ENCODE measurements around the gene TH. TPM values are rescaled to one million over a fixed set of nuclear protein-coding genes. Genes with fewer than 3 reads are reported as not detected.
A peak's percentile ranks its signal among the peaks of the same experiment; 100 is the strongest.

TH gene
- total RNA-seq, 1 experiment from 2014 or later = not detected

DNA sequence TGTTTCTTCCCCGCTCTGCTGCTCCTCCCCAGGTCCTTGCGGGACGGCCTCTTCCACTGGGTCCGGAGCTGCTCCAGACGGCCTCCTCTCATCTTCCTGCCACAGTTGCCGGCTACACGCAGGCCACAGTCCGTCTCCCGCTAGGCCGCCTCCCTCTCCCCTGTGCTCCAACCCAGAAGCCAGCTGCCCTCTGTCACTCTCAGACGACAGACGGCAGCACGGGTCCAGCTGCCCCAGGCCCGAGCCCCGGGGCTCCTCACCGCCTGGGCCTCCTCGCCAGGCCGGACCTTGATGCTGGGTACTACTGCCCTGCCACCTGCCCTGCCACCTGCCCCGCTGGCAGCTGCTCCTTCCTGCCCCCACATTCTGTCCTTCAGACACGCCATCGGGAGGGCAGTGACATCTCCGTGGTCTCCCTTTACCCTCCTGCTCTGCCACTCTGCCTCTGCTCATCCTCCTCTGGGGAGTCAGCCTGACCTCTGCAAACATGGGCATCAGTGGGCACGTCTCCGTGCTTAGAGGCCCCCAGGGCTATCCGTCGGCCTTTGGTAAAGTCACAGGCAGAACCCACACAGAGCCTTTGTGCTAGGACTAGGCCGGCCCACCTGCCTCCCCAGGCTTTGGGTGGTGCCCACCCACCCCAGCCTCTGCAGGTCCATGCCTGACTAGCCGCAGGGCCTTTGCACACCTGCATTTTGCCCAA is 43.1 kb upstream of the TH start:
- ChIA-PET POLR2A (interaction anchor here (2.9 kb wide), 1 partner anchor 11 kb away, joined by 25 read pairs; no protein-coding TSS in a partner anchor), CTCF (interaction anchor here (0.6 to 3.7 kb wide), 7 partner anchors 11 to 84 kb away, joined by 3 to 32 read pairs (median 10); no protein-coding TSS in a partner anchor)
- Histone ChIP-seq H3K36me3 (ENCODE audit: control insufficient read depth, insufficient read depth, low read length) (no peaks in the 10 kb centered on the region), H3K4me3 (ENCODE audit: low read depth, low read length) (no peak overlapping the region), H3K27me3 (replicated peaks; ENCODE audit: control insufficient read depth, insufficient read depth, low read length) (no peaks in the 10 kb centered on the region), H3K4me1 (peaks cover 86% of the 10 kb centered on the region), H3K9me3 (no peaks in the 10 kb centered on the region)
- DNase-seq = peak in 1 of 2 experiments; percentile 73
- intact Hi-C loops (cut with micrococcal nuclease; ENCODE audit: unreplicated experiment) = loop anchor here (1.0 to 5.0 kb wide), 3 partner anchors 10 to 83 kb away; no protein-coding TSS in a partner anchor
- no peaks in the 10 kb centered on the region for H3K27me3 Mint-ChIP-seq (ENCODE audit: insufficient read depth, unreplicated experiment)
- TF ChIP-seq, protein P1, sequence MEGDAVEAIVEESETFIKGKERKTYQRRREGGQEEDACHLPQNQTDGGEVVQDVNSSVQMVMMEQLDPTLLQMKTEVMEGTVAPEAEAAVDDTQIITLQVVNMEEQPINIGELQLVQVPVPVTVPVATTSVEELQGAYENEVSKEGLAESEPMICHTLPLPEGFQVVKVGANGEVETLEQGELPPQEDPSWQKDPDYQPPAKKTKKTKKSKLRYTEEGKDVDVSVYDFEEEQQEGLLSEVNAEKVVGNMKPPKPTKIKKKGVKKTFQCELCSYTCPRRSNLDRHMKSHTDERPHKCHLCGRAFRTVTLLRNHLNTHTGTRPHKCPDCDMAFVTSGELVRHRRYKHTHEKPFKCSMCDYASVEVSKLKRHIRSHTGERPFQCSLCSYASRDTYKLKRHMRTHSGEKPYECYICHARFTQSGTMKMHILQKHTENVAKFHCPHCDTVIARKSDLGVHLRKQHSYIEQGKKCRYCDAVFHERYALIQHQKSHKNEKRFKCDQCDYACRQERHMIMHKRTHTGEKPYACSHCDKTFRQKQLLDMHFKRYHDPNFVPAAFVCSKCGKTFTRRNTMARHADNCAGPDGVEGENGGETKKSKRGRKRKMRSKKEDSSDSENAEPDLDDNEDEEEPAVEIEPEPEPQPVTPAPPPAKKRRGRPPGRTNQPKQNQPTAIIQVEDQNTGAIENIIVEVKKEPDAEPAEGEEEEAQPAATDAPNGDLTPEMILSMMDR (IDR thresholded peaks at IDR 0.05; ENCODE audit: insufficient read depth in 1 of 2, low read depth in 1 of 2, low read length in 1 of 2, severe bottlenecking in 1 of 2, unreplicated experiment in 1 of 2) = no peak
- peaks cover 39% of the 10 kb centered on the region for H3K4me1 Mint-ChIP-seq (ENCODE audit: low read depth, unreplicated experiment)
- peak overlapping the region; percentile 75 for H3K27ac Mint-ChIP-seq (ENCODE audit: unreplicated experiment)
- H3K4me3 Mint-ChIP-seq (ENCODE audit: unreplicated experiment) = no peak overlapping the region
- BruUV-seq (replicated peaks) = no TSS peak
- peaks cover 17% of the 10 kb centered on the region for H3K36me3 Mint-ChIP-seq (ENCODE audit: insufficient read depth, unreplicated experiment)
- H3K9me3 Mint-ChIP-seq (ENCODE audit: unreplicated experiment) = no peaks in the 10 kb centered on the region

DNA sequence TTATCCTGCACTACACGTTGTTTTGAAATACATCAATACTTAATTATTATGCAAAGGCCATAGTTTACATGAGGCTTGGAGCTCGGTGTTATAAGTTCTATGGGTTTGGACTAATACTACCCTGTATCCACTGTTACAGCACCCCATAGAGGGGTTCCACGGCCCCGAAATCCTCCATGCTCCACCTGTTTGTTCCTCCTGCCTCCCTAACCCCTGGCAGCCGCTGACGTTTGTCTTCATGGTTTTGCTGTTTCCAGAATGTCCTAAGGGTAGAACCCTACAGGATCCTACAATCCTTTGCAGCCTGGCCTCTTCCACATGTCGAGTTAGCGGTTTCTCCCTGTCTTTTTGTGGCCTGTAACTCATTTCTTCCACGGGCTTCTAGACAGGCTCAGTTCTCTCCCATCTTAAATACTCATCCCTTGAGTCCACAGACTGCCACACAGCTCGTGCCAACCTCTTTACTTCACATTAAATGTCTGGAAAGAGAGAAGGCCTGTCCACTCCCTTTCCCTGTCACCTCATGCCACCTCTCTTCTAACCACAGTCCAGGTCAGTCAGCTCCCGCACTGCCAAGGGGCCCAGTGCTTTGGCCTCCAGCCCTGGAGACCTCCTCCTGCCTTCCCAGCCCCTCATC is 42.4 kb upstream of the TH start:
- no peak overlapping the region for H3K4me3 Mint-ChIP-seq (ENCODE audit: unreplicated experiment)
- H3K36me3 ChIP-seq (ENCODE audit: control insufficient read depth, insufficient read depth, low read length) = no peaks in the 10 kb centered on the region
- no peaks in the 10 kb centered on the region for H3K9me3 Mint-ChIP-seq (ENCODE audit: unreplicated experiment)
- peaks cover 40% of the 10 kb centered on the region for H3K4me1 Mint-ChIP-seq (ENCODE audit: low read depth, unreplicated experiment)
- DNase-seq = no peak
- peaks cover 86% of the 10 kb centered on the region for H3K4me1 ChIP-seq
- H3K27ac Mint-ChIP-seq (ENCODE audit: unreplicated experiment) = peak overlapping the region; percentile 75
- H3K27me3 ChIP-seq (replicated peaks; ENCODE audit: control insufficient read depth, insufficient read depth, low read length) = no peaks in the 10 kb centered on the region
- H3K4me3 ChIP-seq (ENCODE audit: low read depth, low read length) = no peak overlapping the region
- TF ChIP-seq, protein P1 (IDR thresholded peaks at IDR 0.05; ENCODE audit: insufficient read depth in 1 of 2, low read depth in 1 of 2, low read length in 1 of 2, severe bottlenecking in 1 of 2, unreplicated experiment in 1 of 2) = no peak
- POLR2A ChIA-PET = interaction anchor here (0.5 to 2.9 kb wide), 2 partner anchors 11 to 186 kb away, joined by 5 to 25 read pairs; partner anchors contain the start of gene TSSC4
- H3K36me3 Mint-ChIP-seq (ENCODE audit: insufficient read depth, unreplicated experiment) = peaks cover 21% of the 10 kb centered on the region
- intact Hi-C loops (cut with micrococcal nuclease; ENCODE audit: unreplicated experiment) = no loop called here
- no peaks in the 10 kb centered on the region for H3K9me3 ChIP-seq
- CTCF ChIA-PET = interaction anchor here (1.0 to 3.7 kb wide), 4 partner anchors 10 to 85 kb away, joined by 4 to 32 read pairs (median 28); no protein-coding TSS in a partner anchor
- BruUV-seq (replicated peaks) = no TSS peak
- H3K27me3 Mint-ChIP-seq (ENCODE audit: insufficient read depth, unreplicated experiment) = no peaks in the 10 kb centered on the region

DNA sequence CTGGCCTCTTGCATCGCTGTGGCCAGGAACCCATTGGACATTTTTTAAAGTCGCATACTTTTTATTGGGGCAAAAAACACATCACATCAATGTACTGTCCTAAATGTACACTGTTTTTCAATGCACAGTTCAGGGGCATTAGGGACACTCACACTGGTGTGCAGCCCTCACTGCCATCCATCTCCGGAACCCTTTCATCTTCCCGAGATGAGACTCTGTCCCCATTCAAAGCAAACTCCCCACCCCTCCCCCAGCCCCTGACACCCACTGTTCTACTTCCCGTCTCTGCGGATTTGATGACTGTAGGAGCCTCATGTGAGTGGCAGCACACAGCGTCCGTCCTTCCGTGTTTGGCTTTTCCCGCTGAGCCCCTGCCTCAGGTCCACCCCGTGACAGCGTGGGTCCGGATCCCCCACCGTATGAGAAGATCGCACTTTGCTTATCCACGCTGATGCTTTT is 41.8 kb upstream of the TH start:
- TF ChIP-seq, protein P1 (IDR thresholded peaks at IDR 0.05; ENCODE audit: insufficient read depth in 1 of 2, low read depth in 1 of 2, low read length in 1 of 2, severe bottlenecking in 1 of 2, unreplicated experiment in 1 of 2) = no peak
- DNase-seq = peak in 1 of 2 experiments; percentile 84
- Mint-ChIP-seq H3K27ac (ENCODE audit: unreplicated experiment) (peak overlapping the region; percentile 75), H3K36me3 (ENCODE audit: insufficient read depth, unreplicated experiment) (peaks cover 21% of the 10 kb centered on the region), H3K9me3 (ENCODE audit: unreplicated experiment) (no peaks in the 10 kb centered on the region), H3K4me1 (ENCODE audit: low read depth, unreplicated experiment) (peaks cover 41% of the 10 kb centered on the region), H3K27me3 (ENCODE audit: insufficient read depth, unreplicated experiment) (no peaks in the 10 kb centered on the region), H3K4me3 (ENCODE audit: unreplicated experiment) (no peak overlapping the region)
- peaks cover 86% of the 10 kb centered on the region for H3K4me1 ChIP-seq
- H3K36me3 ChIP-seq (ENCODE audit: control insufficient read depth, insufficient read depth, low read length) = no peaks in the 10 kb centered on the region
- no peaks in the 10 kb centered on the region for H3K9me3 ChIP-seq
- no peak overlapping the region for H3K4me3 ChIP-seq (ENCODE audit: low read depth, low read length)
- intact Hi-C loops (cut with micrococcal nuclease; ENCODE audit: unreplicated experiment) = no loop called here
- ChIA-PET POLR2A (interaction anchor here (0.5 to 1.1 kb wide), 2 partner anchors 11 to 187 kb away, joined by 5 to 6 read pairs; partner anchors contain the start of gene TSSC4), CTCF (interaction anchor here (1.0 to 3.7 kb wide), 3 partner anchors 10 to 86 kb away, joined by 4 to 32 read pairs (median 27); no protein-coding TSS in a partner anchor)
- no peaks in the 10 kb centered on the region for H3K27me3 ChIP-seq (replicated peaks; ENCODE audit: control insufficient read depth, insufficient read depth, low read length)
- no TSS peak for BruUV-seq (replicated peaks)
